UCSD-AML1 (cell line): ENCODE results near the gene ERVK3-1.
"Not testable (repeated sequence)": the region's sequence is repeated elsewhere in the genome, so short reads cannot be mapped to it uniquely, and the experiment has no call there.

Experiments used
- DNase-seq: peaks from one replicate; lab custom pipeline; 2025; ENCODE audit not compliant: unreplicated experiment; lab: John Stamatoyannopoulos, UW

Gene ERVK3-1

GRCh38 chr19:58305065-58305931 lies at the start of gene ERVK3-1:
Gene ERVK3-1 (plus strand): TSS chr19:58305377. CDS start chr19:58312169, 6,792 bp downstream.
- peak; percentile 96 for DNase-seq

- DNase-seq: not testable (repeated sequence)
These were observed 46.9 kb upstream of the ERVK3-1 start for GRCh38 chr19:58258259-58258658.

- no peak for DNase-seq
These were observed 43.6 kb upstream of the ERVK3-1 start for GRCh38 chr19:58261600-58261967.

GRCh38 chr19:58261968-58262921 lies 42.9 kb upstream of the ERVK3-1 start:
- no peak for DNase-seq

- DNase-seq: no peak
These were observed 42.3 kb upstream of the ERVK3-1 start for GRCh38 chr19:58262922-58263296.

- DNase-seq: no peak
These were observed 40.1 kb upstream of the ERVK3-1 start for GRCh38 chr19:58265100-58265499.

- no peak for DNase-seq
These were observed 36.8 kb upstream of the ERVK3-1 start for GRCh38 chr19:58268344-58268743.

- no peak for DNase-seq
These were observed 30.4 kb upstream of the ERVK3-1 start for GRCh38 chr19:58274771-58275201.

- no peak for DNase-seq
These were observed 29.6 kb upstream of the ERVK3-1 start for GRCh38 chr19:58275564-58275963.

- DNase-seq: no peak
These were observed 28.0 kb upstream of the ERVK3-1 start for GRCh38 chr19:58277197-58277596.

- no peak for DNase-seq
These were observed 27.2 kb upstream of the ERVK3-1 start for GRCh38 chr19:58277748-58278540.

GRCh38 chr19:58278541-58279041 lies 26.6 kb upstream of the ERVK3-1 start, which contains the start of gene ZNF8:
Gene ZNF8 (plus strand): TSS chr19:58278955. CDS start chr19:58279082, 127 bp downstream.
- DNase-seq: peak; percentile 98

- peak; percentile 67 for DNase-seq
These were observed 25.9 kb upstream of the ERVK3-1 start for GRCh38 chr19:58279042-58279924.

GRCh38 chr19:58279925-58280316 lies 25.3 kb upstream of the ERVK3-1 start:
- DNase-seq: no peak

- no peak for DNase-seq
These were observed 21.0 kb upstream of the ERVK3-1 start for GRCh38 chr19:58284199-58284598.

- no peak for DNase-seq
These were observed 13.2 kb upstream of the ERVK3-1 start for GRCh38 chr19:58291943-58292342.

- no peak for DNase-seq
These were observed 10.3 kb upstream of the ERVK3-1 start for GRCh38 chr19:58294743-58295374.

- DNase-seq: no peak
These were observed 9.1 kb upstream of the ERVK3-1 start for GRCh38 chr19:58296104-58296503.

GRCh38 chr19:58300620-58301019 lies 4.6 kb upstream of the ERVK3-1 start:
- no peak for DNase-seq
